GM12878 (cell line): ENCODE results near the gene EIF3D. TPM values are rescaled to one million over a fixed set of nuclear protein-coding genes. Genes with fewer than 3 reads are reported as not detected.
A peak's percentile ranks its signal among the peaks of the same experiment; 100 is the strongest.

Source experiments
- ATAC-seq: fragments of 200-7000 bp; cut with Tn5 transposase; 3 replicates; pipeline ENCODE4 v1.9.1; 2020; ENCODE audit warnings: mild to moderate bottlenecking, moderate library complexity
- BruUV-seq: library from RNA; stranded (reverse); fragments of 400-500 nt; replicated peaks from 2 replicates; lab custom pipeline; 2021; lab: Mats Ljungman, UMichigan
- CTCF ChIA-PET: fragments of 300-600 bp; sonication (Branson Sonifier 250); formaldehyde crosslinking; extraction: SDS; loops from one replicate; lab custom pipeline; 2021; ENCODE audit warnings: inconsistent platforms; lab: Yijun Ruan, JAX
- POLR2A ChIA-PET: fragments of 350-600 bp; formaldehyde crosslinking; extraction: SDS; loops from one replicate; lab custom pipeline; 2021; ENCODE audit warnings: inconsistent platforms; lab: Charles Lee
- RAD21 ChIA-PET: fragments of 300-600 bp; sonication (Branson Sonifier 250); formaldehyde crosslinking; loops from one replicate; lab custom pipeline; 2023; ENCODE audit warnings: antibody characterized with exemption; ENCODE audit not compliant: unreplicated experiment; lab: Charles Lee
- SMC1A ChIA-PET: fragments of 300-600 bp; sonication (Branson Sonifier 250); formaldehyde crosslinking; loops from one replicate; lab custom pipeline; 2023; ENCODE audit not compliant: unreplicated experiment, uncharacterized antibody; lab: Charles Lee
- DNase-seq: peaks from one replicate; pipeline ENCODE4 v3.0.0-alpha.2; 2011; ENCODE audit warnings: low read depth, low spot score
- FAIRE-seq: peaks from 3 replicates; lab custom pipeline; 2011; peaks lifted over from hg19 to GRCh38; lab: Jason Lieb, UNC
- H2AFZ ChIP-seq: 2 replicates; pipeline ENCODE4 v1.6.0; 2011; ENCODE audit warnings: low read depth, low read length, control low read depth; ENCODE audit not compliant: control insufficient read depth
- H3K27ac ChIP-seq: 2 replicates; pipeline ENCODE4 v1.5.1; 2011; ENCODE audit warnings: control low read depth; ENCODE audit not compliant: control insufficient read depth, insufficient read depth
- H3K27me3 ChIP-seq, 2 experiments: replicated peaks in 1 of 2; 2 replicates each; pipeline versions ENCODE4 v1.6.0 to v1.6.1; 2011; ENCODE audit warnings: low read length in 1 of 2; ENCODE audit not compliant: control insufficient read depth in 2 of 2, insufficient read depth in 2 of 2
- H3K36me3 ChIP-seq, 2 experiments: 2 replicates each; pipeline ENCODE4 v1.5.1; 2011; ENCODE audit warnings: low read length in 1 of 2; ENCODE audit not compliant: control insufficient read depth in 2 of 2, insufficient read depth in 2 of 2
- H3K4me1 ChIP-seq: 2 replicates; pipeline ENCODE4 v1.6.1; 2011; ENCODE audit warnings: mild to moderate bottlenecking, low read length, moderate library complexity, mixed read lengths; ENCODE audit not compliant: control insufficient read depth, insufficient read depth
- H3K4me2 ChIP-seq: 2 replicates; pipeline ENCODE4 v1.6.0; 2011; ENCODE audit warnings: control low read depth; ENCODE audit not compliant: control insufficient read depth, insufficient read depth
- H3K4me3 ChIP-seq: fragments of 200-600 bp; sonication (generic); 2 replicates; pipeline ENCODE4 v1.5.1; 2016
- H3K79me2 ChIP-seq: 2 replicates; pipeline ENCODE4 v1.6.0; 2011; ENCODE audit warnings: low read length; ENCODE audit not compliant: control insufficient read depth, insufficient read depth
- H3K9ac ChIP-seq: 2 replicates; pipeline ENCODE4 v1.8.0; 2011; ENCODE audit warnings: low read length, control low read depth, mixed read lengths; ENCODE audit not compliant: control insufficient read depth, insufficient read depth
- H3K9me3 ChIP-seq: replicated peaks from 3 replicates; pipeline ENCODE4 v1.5.1; 2011; ENCODE audit warnings: mild to moderate bottlenecking, low read length; ENCODE audit not compliant: control insufficient read depth, insufficient read depth
- H4K20me1 ChIP-seq: 2 replicates; pipeline ENCODE4 v1.6.0; 2011; ENCODE audit not compliant: control insufficient read depth, insufficient read depth
- ASH2L ChIP-seq: fragments of 300-600, 200-600 bp; sonication (generic); IDR thresholded peaks from 2 replicates; pipeline ENCODE4 v1.6.1; 2017; ENCODE audit warnings: low read depth, mild to moderate bottlenecking, borderline replicate concordance
- ATF7 ChIP-seq: fragments of 450-650 bp; IDR thresholded peaks from 2 replicates; pipeline ENCODE4 v1.6.1; 2016; ENCODE audit warnings: low read depth, mild to moderate bottlenecking
- BCL11A ChIP-seq: IDR thresholded peaks from 2 replicates; pipeline ENCODE4 v1.6.1; 2011; ENCODE audit warnings: low read depth, low read length
- CBX5 ChIP-seq: sonication (generic); IDR thresholded peaks from 2 replicates; pipeline ENCODE4 v1.6.1; 2016; ENCODE audit warnings: low read depth, moderate library complexity, mild to moderate bottlenecking, inconsistent platforms
- GATAD2B ChIP-seq: fragments of 450-650 bp; conservative IDR thresholded peaks from 2 replicates; pipeline ENCODE4 v1.6.1; 2017; ENCODE audit warnings: low read depth, mild to moderate bottlenecking, moderate library complexity
- HDAC2 ChIP-seq: fragments of 200-600 bp; sonication (generic); IDR thresholded peaks from 2 replicates; pipeline ENCODE4 v1.6.1; 2017
- IKZF1 ChIP-seq: fragments of 450-650 bp; conservative IDR thresholded peaks from 2 replicates; pipeline ENCODE4 v1.6.1; 2017; ENCODE audit warnings: antibody characterized with exemption, mild to moderate bottlenecking
- LARP7 ChIP-seq: fragments of 450-650 bp; IDR thresholded peaks from 2 replicates; pipeline ENCODE4 v1.6.1; 2017; ENCODE audit warnings: mild to moderate bottlenecking
- MTA3 ChIP-seq: IDR thresholded peaks from 2 replicates; pipeline ENCODE4 v1.6.1; 2012; ENCODE audit warnings: low read length, inconsistent platforms, borderline replicate concordance
- SIX5 ChIP-seq: IDR thresholded peaks from 2 replicates; pipeline ENCODE4 v1.6.1; 2011; ENCODE audit warnings: mild to moderate bottlenecking, low read depth, low read length, moderate library complexity; ENCODE audit not compliant: severe bottlenecking
- STAT1 ChIP-seq: fragments of 450-650 bp; conservative IDR thresholded peaks from 2 replicates; pipeline ENCODE4 v1.6.1; 2014; ENCODE audit warnings: antibody characterized with exemption, mild to moderate bottlenecking
- ZBTB11 ChIP-seq: fragments of 450-650 bp; formaldehyde crosslinking; IDR thresholded peaks from 2 replicates; pipeline ENCODE4 v1.5.0; 2022; ENCODE audit warnings: mild to moderate bottlenecking, missing genetic modification characterization
- ZBTB33 ChIP-seq: fragments of 450-650 bp; IDR thresholded peaks from 2 replicates; pipeline ENCODE4 v1.6.1; 2017; ENCODE audit warnings: mild to moderate bottlenecking
- WGBS: methylation state at CpG from one replicate; pipeline ENCODE4 v1.1.6; 2016; ENCODE audit warnings: low lambda C conversion rate; ENCODE audit not compliant: insufficient replicate concordance, insufficient coverage; ENCODE audit errors: missing lambda C conversion rate; 5-methylcytosine and 5-hydroxymethylcytosine counted together
- in situ Hi-C: fragments of 300-500 bp; cut with MboI; formaldehyde crosslinking; loops from 9 replicates; pipeline ENCODE4 v1.14.3; 2018; ENCODE audit warnings: mixed read lengths
- intact Hi-C: fragments of 100-400 bp; cut with micrococcal nuclease; formaldehyde crosslinking; loops from one replicate; pipeline ENCODE4 v1.14.2; 2022; ENCODE audit not compliant: unreplicated experiment
- polyA plus RNA-seq, 11 experiments: library from polyadenylated mRNA; depleted of rRNA in 4 of 11; unstranded in 6 of 11; stranded (reverse) in 5 of 11; fragments of >200 nt; fragmentation: Nextera tagmentation in 4 of 11; fragmentation: Illumina TruSeq in 1 of 11; extraction: Ambion mirVana in 4 of 11; extraction: Trizol in 1 of 11; gene quantifications; 1 replicate in 1 of 11; 2 replicates in 10 of 11; pipeline versions ENCODE4 v1.2.1 to v1.2.3, GENCODE V29; 2011 to 2016; ENCODE audit warnings: inconsistent platforms in 2 of 11, missing spikeins in 2 of 11, low read depth in 1 of 11
- total RNA-seq, 4 experiments: library from RNA; depleted of rRNA in 3 of 4; stranded (reverse); fragments of >200 nt in 3 of 4; fragmentation: Illumina TruSeq in 1 of 4; extraction: Trizol in 1 of 4; gene quantifications; 2 replicates each; pipeline versions ENCODE4 v1.2.1 to v1.2.3, GENCODE V29; 2013 to 2021
- TF ChIP-seq, protein P1 (sequence below): fragments of 450-650 bp; formaldehyde crosslinking; IDR thresholded peaks from 2 replicates; pipeline ENCODE4 v1.4.0; 2020; ENCODE audit warnings: mild to moderate bottlenecking, moderate library complexity

Gene EIF3D
- total and polyA plus RNA-seq, 10 of the 15 experiments (the other 5 are each of a cell fraction or from before 2014, with no cell fraction given) = 240 to 558 (median 420) TPM

GRCh38 chr22:36480941-36481392 is 48.0 kb downstream of the EIF3D start:
- Histone ChIP-seq H3K4me3 (peak overlapping the region; percentile 96), H3K79me2 (peaks cover 12% of the 10 kb centered on the region), H3K36me3 (peaks cover 6 to 13% of the 10 kb centered on the region in 2 experiments; a peak in 3 of 4 replicates), H3K27ac (peak overlapping the region; percentile 95), H3K27me3 (no peaks in the 10 kb centered on the region), H3K4me1 (peaks cover 6% of the 10 kb centered on the region), H4K20me1 (no peaks in the 10 kb centered on the region), H3K4me2 (peak overlapping the region; percentile 85), H2AFZ (peak overlapping the region; percentile 46), H3K9ac (peak overlapping the region; percentile 70), H3K9me3 (no peaks in the 10 kb centered on the region)
- no peak for ATAC-seq
- DNase-seq = peak; percentile 65
- SMC1A ChIA-PET = interaction anchor here (0.8 to 1.3 kb wide), 5 partner anchors 12 to 180 kb away, joined by 3 to 5 read pairs (median 4); partner anchors contain the start of gene MYH9
- peak; percentile 23 for FAIRE-seq
- 12% methylated on average over 9 of the region's 9 CpGs for WGBS
- no TSS peak for BruUV-seq
- in situ Hi-C loops = no loop called here
- intact Hi-C loops = loop anchor here (2.0 to 10.0 kb wide), 2 partner anchors 28 to 286 kb away; no protein-coding TSS in a partner anchor
- RAD21 ChIA-PET = interaction anchor here (1.0 to 2.0 kb wide), 5 partner anchors 10 to 150 kb away, joined by 3 to 9 read pairs (median 4); no protein-coding TSS in a partner anchor
- CTCF ChIA-PET = interaction anchor here (2.5 to 3.7 kb wide), 2 partner anchors 10 to 179 kb away, joined by 9 to 16 read pairs; no protein-coding TSS in a partner anchor
- POLR2A ChIA-PET = interaction anchor here (0.6 to 1.8 kb wide), 4 partner anchors 28 to 241 kb away, joined by 3 to 7 read pairs (median 4); partner anchors contain the start of gene APOL2
- TF ChIP-seq ATF7 (no peak), ZBTB33 (no peak), HDAC2 (no peak), LARP7 (no peak), IKZF1 (no peak), ZBTB11 (CRISPR knock-in tag) (peak; percentile 90), BCL11A (no peak), STAT1 (no peak), MTA3 (peak; percentile 83; the same call in 1 of the 2 replicates), SIX5 (peak; percentile 51), GATAD2B (no peak), ASH2L (no peak), CBX5 (no peak)
- TF ChIP-seq, protein P1, sequence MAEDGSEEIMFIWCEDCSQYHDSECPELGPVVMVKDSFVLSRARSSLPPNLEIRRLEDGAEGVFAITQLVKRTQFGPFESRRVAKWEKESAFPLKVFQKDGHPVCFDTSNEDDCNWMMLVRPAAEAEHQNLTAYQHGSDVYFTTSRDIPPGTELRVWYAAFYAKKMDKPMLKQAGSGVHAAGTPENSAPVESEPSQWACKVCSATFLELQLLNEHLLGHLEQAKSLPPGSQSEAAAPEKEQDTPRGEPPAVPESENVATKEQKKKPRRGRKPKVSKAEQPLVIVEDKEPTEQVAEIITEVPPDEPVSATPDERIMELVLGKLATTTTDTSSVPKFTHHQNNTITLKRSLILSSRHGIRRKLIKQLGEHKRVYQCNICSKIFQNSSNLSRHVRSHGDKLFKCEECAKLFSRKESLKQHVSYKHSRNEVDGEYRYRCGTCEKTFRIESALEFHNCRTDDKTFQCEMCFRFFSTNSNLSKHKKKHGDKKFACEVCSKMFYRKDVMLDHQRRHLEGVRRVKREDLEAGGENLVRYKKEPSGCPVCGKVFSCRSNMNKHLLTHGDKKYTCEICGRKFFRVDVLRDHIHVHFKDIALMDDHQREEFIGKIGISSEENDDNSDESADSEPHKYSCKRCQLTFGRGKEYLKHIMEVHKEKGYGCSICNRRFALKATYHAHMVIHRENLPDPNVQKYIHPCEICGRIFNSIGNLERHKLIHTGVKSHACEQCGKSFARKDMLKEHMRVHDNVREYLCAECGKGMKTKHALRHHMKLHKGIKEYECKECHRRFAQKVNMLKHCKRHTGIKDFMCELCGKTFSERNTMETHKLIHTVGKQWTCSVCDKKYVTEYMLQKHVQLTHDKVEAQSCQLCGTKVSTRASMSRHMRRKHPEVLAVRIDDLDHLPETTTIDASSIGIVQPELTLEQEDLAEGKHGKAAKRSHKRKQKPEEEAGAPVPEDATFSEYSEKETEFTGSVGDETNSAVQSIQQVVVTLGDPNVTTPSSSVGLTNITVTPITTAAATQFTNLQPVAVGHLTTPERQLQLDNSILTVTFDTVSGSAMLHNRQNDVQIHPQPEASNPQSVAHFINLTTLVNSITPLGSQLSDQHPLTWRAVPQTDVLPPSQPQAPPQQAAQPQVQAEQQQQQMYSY (CRISPR knock-in tag) = no peak
